H1 (cell line): ENCODE data around the gene CAMSAP1. TPM values are rescaled to one million over a fixed set of nuclear protein-coding genes. Genes with fewer than 3 reads are reported as not detected.

Experiments used
- SUZ12 ChIP-seq: fragments of 200-600 bp; sonication (generic); IDR thresholded peaks from 2 replicates; pipeline ENCODE4 v1.6.1; 2012; ENCODE audit warnings: mild to moderate bottlenecking, inconsistent platforms, low read length, moderate library complexity, mixed read lengths
- polyA plus RNA-seq, 7 experiments: library from polyadenylated mRNA; depleted of rRNA in 3 of 7; stranded (reverse) in 5 of 7; unstranded in 2 of 7; fragments of >200 nt in 5 of 7; fragments of 200-250 nt in 2 of 7; gene quantifications; 1 replicate in 5 of 7; 2 replicates in 1 of 7; 4 replicates in 1 of 7; pipeline versions ENCODE4 v1.2.1 to v1.2.3, GENCODE V29; 2011 to 2013; ENCODE audit warnings: missing spikeins in 2 of 7, mixed read lengths in 2 of 7
- total RNA-seq: library from RNA; stranded (reverse); fragmentation: NEBNext Ultra II Directional; extraction: Animal tissue kit (Norgen Biotek cat#: 25700); gene quantifications from 2 replicates; pipeline ENCODE4 v1.2.1, GENCODE V29; 2021

The CAMSAP1 gene
- total and polyA plus RNA-seq, 2 of the 8 experiments (the other 6 are each of a cell fraction or from before 2014, with no cell fraction given) = 13.4 to 44.0 TPM

GRCh38 chr9:135932656-135933055, 25.3 kb upstream of the CAMSAP1 start (continued):
- TF ChIP-seq SUZ12 = no peak
